NCI-H128 (cell line): ENCODE measurements around the gene CHRNB2.

Experiments used
- DNase-seq: peaks from one replicate; lab custom pipeline; 2025; ENCODE audit not compliant: unreplicated experiment; lab: John Stamatoyannopoulos, UW

Gene CHRNB2

GRCh38 chr1:154608397-154609270, 41.1 kb downstream of the CHRNB2 start:
- DNase-seq = peak; percentile 55

GRCh38 chr1:154609398-154610380, 42.1 kb downstream of the CHRNB2 start:
- no peak for DNase-seq

DNA sequence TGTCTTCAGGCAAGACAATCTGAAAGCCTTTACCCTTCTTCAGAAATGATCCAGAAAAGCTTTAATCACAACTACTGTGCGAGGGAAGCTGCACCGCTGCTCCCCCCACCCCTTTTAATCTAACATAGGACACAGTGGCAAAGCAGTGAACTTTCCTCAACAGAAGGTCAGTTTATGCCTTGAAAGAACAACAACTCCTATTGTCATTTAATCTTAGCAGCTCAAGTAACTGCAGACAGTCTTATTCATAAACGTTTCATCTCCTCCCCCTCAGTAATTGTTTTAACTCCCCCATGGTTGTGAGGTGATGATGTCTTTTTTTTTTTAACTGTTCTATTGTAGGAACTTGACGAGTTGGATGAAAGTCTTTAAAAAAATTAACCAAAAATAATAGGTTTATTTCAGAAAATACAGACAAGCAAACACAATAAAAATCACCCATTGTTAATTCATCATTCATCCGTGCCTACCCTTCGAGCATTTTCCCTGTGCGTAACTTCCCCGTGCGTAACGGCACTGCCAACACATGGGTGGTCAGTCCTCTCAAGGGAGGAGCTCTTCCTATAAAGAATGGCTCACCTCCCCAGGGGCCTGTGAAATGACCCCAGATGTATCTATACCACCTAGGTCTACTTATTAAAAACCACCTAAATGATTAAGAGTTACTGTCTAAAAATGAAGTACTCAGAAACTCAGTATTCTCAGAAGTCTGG, 43.7 kb downstream of the CHRNB2 start:
- DNase-seq = no peak

- no peak for DNase-seq
Observed at GRCh38 chr1:154614247-154614646, 46.7 kb downstream of the CHRNB2 start.

- no peak for DNase-seq
Observed at GRCh38 chr1:154614901-154615300, 47.3 kb downstream of the CHRNB2 start.

DNA sequence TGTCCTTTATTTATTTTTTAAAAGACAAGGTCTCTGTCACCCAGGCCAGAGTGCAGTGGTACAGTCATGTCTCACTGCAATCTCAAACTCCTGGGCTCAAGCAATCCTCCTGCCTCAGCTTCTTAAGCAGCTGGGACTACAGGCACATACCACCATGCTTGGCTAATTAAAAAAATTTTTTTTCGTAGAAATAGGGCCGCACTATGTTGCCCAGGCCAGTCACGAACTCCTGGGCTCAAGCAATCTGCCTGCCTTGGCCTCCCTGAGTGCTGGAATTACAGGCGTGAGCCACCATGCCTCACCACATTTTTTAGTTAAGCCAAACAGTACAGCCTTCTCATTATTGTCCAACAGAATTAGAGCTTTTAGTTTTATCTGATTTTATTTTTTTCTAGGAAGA, 47.8 kb downstream of the CHRNB2 start:
- no peak for DNase-seq

GRCh38 chr1:154616659-154617345, 49.2 kb downstream of the CHRNB2 start:
- no peak for DNase-seq

- DNase-seq = no peak
Observed at GRCh38 chr1:154619181-154619948, 51.8 kb downstream of the CHRNB2 start.

- DNase-seq = no peak
Observed at GRCh38 chr1:154620751-154621150, 53.2 kb downstream of the CHRNB2 start.

GRCh38 chr1:154621875-154622274, 54.3 kb downstream of the CHRNB2 start:
- no peak for DNase-seq

GRCh38 chr1:154622503-154623039, 55.0 kb downstream of the CHRNB2 start:
- no peak for DNase-seq

- no peak for DNase-seq
Observed at GRCh38 chr1:154623358-154623757, 55.8 kb downstream of the CHRNB2 start.

DNA sequence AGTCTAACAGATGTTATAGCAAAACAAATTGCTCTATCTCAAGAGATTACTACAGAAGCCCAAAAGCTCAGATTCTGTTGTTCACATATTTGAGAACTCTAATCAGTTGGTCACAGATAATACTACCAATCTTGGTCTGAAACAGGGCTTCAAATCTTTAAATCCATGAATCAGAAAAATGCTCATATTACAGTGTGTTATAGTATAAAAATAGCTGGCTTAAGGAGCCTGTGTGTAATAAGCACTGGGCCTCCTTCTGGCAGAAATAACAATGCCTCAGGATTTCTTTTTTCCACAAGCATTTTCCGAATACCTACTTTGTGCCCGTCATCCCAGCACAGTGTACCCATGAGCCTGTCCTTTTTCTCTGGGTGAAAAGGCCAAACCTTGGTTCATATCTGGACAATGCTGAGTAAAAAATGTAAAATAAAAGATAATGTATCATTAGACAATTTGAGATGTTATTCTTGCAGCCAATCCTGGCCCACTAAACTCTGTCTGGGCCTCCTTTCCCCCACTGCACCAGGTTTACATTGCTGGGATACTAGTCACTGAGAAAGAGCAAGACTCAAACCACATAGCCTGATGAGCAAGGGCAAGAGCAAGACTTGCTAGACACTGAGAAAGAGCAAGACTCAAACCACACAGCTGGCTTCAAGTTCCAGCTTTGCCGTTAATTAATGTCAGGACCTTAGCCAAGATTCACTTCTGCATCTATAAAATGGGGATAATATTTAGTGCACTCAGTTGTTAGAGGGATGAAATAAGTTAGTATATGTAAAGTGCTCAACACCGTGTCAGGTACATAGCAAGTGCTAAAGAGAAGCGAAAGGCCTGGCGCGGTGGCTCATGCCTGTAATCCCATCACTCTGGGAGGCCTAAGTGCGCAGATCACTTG, 57.4 kb downstream of the CHRNB2 start:
- DNase-seq = no peak

DNA sequence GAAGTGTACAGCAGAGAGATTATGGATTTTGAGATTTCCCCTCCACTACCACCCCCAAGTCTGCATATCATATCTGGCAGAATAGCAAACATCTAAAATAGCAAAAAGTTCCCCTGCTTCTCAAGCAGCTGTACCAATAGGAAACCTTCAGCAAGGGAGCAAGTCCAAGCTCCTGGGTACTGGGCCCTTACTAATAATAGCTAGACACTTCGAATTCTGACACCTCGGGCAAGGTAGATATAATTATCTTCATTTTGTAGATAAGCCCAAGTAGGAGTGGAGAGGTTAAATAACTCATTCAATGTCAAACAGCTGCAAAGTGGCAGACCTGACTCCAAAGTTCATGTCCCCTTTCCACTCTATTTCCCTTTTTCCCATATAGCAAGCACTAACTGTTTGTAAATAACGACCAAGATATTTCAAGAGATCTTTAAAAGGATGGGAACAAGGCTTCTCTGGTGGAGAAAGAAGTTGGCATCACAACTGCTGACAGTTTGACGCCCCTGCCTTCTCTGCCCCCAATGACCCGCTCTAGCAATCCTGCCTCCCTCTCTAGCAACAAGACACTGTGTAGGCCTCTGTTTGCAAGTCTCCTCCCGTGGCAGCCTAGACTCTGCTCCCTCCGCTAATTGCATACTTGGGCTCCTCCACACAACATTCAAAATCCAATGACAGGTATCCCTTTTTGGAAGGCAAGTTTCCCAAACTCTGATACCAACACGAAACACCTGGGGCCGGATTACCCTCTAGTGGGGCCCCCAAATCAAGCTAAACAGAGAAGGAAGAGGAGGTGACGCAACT, 59.1 kb downstream of the CHRNB2 start:
- DNase-seq = no peak

DNA sequence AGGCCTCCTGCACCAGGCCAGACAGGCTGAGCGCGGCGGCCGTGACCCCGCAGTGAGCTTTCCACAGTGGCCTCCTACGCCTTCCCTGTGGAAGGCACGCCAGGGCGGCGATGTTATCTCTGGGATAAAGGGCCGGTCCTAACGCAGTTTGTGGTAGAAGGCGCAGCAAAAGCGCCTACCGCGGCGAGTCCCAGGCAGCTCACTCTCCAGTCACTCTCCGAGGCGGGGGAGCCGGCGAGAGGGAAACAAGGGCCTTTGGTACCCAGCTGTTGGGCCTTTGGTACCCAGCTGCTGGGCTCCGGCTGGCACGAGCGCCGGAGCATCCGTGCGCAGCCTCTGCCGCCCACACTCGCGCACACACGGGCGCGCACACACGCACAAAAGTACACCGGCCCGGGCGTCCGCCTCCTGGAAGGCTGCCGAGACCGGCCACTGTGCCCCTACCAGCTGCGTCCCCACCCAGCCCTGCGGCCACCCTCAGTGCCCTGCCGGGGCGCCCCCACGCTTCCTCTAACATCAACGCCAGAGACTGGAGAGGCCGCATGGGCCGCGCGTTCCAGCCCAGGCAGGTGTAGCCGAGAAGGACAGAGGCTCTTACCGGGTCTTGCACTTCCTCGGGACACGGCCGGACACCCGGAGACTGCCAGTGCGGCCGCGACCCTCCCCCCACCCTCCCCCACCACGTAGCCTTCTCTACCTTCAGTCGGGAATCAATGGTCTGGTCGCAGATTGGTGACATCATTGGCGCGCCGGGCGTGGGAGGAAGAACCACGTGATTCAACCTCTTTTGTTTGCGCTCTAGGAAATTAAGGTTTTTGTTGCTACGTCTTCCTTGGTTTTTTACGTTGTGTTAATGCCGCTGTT, 59.9 kb downstream of the CHRNB2 start:
- peak; percentile 86 for DNase-seq

- DNase-seq = no peak
Observed at GRCh38 chr1:154628121-154628405, 60.5 kb downstream of the CHRNB2 start.

DNA sequence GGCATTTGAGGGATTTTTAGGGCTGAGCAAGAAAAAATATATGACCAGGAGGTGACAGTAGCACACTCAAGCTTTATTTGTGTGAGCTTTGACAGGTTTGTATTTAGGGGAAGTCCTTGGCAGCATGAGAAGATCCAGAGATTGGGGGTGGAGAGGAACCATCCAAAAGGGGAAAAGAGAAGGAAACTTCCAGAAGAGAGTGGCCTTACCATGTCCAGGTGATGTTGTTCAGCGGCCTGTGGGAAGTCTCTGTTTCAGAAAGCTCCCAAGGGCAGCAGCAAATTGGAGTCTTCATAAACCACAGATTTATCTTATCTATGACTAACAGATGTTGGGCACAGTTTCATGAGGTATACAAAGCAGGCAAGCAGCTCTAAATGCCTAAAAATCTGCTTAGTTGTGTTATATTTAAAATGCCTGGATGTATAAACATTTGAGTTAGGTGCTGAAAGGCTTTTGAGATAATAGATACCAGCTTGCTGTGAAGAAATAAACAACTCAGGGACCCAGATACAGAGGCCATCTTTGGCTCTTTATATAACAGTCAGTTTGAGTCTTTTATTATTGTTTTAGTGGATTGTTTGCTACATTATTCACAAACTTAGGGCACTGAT, 61.6 kb downstream of the CHRNB2 start:
- no peak for DNase-seq
